ENCODE data around the gene ZIC1.

DNA sequence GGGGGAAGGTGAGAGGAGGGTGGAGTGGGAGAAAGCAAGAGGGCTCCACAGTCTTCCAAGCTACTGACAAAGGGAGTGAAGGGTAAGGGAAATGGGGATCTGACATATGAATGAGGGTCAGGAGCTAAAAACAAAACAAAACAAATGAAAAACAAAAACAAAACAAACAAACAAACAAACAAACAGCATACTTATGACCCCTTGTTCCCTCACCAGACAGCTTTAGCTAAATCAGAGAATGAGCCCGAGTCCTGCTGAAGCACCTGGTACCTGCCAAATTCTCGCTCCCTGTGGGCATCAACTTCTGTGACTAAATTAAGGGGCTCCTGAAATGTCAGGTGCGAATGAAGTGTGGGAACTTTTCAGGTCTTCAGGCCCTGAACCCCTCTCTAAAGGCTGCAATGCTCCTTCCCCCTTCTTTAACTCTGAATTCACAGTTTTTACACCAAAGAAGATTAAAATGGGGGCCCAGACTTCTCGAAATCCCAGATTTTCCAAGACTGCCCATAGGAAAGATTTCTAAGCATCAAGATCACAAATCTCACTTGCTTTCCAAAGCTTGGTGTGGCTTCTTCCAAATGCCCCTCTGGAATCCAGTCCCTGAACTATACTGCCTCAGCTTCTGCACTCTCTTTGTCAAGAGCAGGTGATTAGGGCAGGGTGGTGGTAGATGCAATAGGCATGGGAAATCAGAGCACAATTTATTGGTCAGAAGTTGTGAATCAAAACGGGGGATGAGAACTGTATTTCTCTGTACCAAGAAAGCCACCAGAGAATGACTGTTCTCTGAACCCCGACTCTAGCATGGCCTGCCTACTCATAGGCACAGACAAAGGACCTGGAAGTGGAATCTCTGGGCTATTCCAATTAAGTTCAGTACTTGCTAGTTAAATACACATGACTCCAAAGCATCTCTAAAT lies 43.7 kb upstream of the ZIC1 start:
- TF ChIP-seq, protein P1, sequence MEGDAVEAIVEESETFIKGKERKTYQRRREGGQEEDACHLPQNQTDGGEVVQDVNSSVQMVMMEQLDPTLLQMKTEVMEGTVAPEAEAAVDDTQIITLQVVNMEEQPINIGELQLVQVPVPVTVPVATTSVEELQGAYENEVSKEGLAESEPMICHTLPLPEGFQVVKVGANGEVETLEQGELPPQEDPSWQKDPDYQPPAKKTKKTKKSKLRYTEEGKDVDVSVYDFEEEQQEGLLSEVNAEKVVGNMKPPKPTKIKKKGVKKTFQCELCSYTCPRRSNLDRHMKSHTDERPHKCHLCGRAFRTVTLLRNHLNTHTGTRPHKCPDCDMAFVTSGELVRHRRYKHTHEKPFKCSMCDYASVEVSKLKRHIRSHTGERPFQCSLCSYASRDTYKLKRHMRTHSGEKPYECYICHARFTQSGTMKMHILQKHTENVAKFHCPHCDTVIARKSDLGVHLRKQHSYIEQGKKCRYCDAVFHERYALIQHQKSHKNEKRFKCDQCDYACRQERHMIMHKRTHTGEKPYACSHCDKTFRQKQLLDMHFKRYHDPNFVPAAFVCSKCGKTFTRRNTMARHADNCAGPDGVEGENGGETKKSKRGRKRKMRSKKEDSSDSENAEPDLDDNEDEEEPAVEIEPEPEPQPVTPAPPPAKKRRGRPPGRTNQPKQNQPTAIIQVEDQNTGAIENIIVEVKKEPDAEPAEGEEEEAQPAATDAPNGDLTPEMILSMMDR (IDR thresholded peaks at IDR 0.05; ENCODE audit: insufficient read depth, low read length): no peak
- TF ChIP-seq POLR2AphosphoS5 (IDR thresholded peaks at IDR 0.05; ENCODE audit: low read depth): no peak
